ENCODE data around the gene PLEKHJ1.

GRCh38 chr19:2243274-2244124, 7.4 kb upstream of the PLEKHJ1 start:
- TF ChIP-seq CTCF (IDR thresholded peaks at IDR 0.05): no peak
- no peak for TF ChIP-seq POLR2A (IDR thresholded peaks at IDR 0.05)
- no peak for TF ChIP-seq EP300 (IDR thresholded peaks at IDR 0.05)
- TF ChIP-seq POLR2AphosphoS5 (IDR thresholded peaks at IDR 0.05): no peak

Data from suprapubic skin (tissue), 4 donors.